ENCODE results near the gene BMP6.

BMP6 gene

DNA sequence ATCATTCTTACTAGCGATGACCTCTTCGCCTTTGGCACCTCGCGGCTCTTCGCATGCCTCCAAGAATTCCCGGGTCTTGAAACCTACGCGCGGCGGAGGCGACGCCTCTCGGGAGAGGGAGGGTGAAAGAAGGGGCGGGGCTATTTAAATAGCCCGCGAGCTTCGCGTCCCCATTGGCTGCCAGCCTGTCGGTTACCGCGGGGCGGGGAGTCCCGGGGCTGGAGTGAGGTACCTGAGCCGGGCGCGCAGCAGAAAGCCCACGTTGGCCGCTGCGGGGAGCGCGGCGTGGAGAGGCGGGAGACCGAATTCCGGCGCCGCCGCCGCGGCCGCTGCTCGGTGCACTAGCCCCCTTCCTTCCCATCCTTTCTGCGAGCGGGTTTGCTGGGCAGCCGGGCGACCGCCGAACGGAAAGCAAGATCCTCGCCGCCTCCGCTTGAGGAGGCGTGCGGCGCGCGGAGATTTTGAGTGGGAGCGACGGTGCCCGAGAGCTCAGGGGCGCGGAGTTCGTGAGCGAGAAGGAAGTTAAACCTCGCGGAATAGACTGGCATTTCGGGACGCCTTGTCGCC lies at the start of gene BMP6:
Gene BMP6, plus strand, starts transcription at position 251 of the 567 bp plus-strand sequence. CDS start 857 bp downstream, outside the sequence.
- peak; percentile 50 for DNase-seq

- DNase-seq: no peak
Observed at GRCh38 chr6:7677229-7677628, 48.7 kb upstream of the BMP6 start.

- DNase-seq: no peak
Observed at GRCh38 chr6:7680393-7681075, 45.4 kb upstream of the BMP6 start.

GRCh38 chr6:7681449-7681848 lies 44.5 kb upstream of the BMP6 start:
- no peak for DNase-seq

- DNase-seq: no peak
Observed at GRCh38 chr6:7684076-7684475, 41.8 kb upstream of the BMP6 start.

GRCh38 chr6:7684843-7685242 lies 41.1 kb upstream of the BMP6 start:
- DNase-seq: no peak

DNA sequence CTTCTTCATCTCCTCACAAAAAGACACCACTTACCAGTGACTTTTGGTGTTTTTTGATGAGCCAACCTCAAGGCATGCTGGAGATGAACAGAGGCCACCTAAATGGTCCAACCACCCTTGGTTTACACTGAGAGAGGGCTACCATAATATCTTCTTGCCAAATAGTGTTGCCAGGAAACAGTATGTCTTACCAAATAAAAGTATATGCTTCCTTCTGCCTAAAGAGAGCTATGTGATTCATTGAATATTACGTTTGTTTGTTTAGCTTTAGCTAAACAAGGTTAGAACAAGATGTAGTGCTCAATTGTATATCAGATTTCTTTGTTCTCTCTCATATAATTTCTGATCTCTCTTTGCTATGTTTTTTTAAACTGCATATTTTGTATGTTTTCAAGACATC lies 40.6 kb upstream of the BMP6 start:
- no peak for DNase-seq

DNA sequence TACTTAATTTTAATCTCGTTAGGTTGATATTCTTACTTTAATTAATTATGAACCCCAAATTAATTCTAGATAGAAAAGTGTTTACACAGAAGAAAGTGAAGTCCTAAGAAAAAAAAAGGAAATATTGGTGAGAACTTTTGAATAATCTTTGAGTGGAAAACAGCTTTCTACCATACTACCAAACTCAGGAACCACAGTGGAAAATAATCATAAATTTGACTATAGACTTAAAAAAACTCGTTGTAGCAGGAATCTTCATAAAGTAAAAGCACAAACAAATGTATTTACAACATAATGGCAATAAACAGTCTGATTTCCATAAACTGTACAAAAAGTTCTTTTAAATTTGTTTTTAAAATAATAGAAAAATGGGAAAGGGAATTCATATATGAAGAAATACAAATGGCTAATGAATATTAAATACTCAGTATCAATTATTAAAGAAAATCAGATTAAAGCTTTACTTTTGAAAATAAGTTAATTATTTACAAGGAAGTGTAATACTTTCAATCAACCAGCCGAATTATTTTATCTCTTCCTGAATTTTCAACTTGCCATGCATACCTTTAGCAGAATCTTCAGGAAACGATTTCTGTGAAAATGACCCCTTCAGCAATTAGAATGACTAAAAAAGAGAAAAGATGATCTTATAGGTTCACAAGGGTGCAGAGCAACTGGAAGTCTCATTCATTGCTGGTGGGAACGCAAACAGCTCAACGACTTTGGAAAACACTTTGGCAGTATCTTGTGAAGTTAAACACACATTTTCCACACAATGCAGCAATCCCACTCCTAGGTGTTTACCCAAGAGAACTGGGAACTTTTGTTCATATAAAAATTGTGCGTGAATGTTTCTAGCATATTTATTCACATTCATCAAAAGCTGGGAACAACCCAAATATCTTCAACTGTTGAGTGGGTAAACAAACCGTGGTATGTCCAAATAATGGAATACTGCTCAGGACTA lies 38.5 kb upstream of the BMP6 start:
- no peak for DNase-seq

GRCh38 chr6:7691021-7691420 lies 34.9 kb upstream of the BMP6 start:
- DNase-seq: no peak

GRCh38 chr6:7691675-7692452 lies 34.0 kb upstream of the BMP6 start:
- DNase-seq: no peak

DNA sequence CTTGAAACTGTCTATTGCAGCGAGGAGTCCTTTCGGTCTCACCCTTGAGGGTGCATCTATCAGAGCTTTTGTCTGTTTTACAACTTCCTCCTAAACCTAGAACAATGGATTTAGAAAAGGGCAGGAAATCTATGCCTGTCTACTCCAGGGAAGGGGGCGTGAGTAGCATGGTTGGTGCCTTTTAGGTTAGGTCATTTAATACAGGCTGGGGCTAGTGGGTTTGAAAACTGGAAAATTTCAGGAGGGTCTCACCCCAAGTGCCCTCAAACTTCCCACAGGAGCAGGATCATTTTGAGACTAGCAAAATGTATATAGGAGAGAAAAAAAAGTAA lies 33.5 kb upstream of the BMP6 start:
- DNase-seq: no peak

DNA sequence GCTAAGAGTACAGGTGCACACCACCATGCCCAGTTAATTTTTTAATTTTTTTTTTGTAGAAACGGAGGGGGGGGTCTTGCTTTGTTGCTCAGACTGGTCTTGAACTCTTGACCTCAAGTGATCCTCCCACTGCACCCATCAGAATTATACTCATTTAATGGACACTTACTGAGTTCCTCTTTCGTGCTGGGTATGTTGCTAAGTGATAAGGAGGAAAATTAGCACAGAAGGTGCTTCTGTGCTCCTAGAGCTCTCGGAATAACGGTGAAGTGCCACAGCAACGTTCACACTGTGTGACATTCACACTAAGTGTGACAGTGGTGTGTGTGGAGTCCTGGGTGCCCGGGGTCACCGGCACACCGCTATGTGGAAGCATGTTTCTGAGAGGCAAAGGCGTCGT lies 32.1 kb upstream of the BMP6 start:
- DNase-seq: no peak

DNA sequence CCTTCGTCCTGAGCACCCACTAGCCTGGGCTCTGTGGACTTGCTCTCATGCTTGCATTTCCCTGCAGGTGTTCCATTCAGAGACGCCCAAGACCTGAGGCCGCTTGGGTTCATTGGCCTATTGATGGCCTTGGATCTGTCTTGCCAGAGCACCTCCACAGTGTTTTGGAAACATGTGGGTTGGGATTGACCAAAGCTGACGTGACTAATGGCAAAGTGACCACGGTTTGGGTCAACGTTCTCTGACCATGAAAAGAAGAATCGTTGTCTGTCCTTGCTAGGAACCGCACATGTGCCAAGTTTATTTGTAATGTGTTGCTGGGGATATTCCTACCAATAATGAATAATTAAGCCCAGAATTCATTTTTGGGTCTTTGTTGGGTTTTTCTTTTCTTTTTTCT lies 29.8 kb upstream of the BMP6 start:
- no peak for DNase-seq

DNA sequence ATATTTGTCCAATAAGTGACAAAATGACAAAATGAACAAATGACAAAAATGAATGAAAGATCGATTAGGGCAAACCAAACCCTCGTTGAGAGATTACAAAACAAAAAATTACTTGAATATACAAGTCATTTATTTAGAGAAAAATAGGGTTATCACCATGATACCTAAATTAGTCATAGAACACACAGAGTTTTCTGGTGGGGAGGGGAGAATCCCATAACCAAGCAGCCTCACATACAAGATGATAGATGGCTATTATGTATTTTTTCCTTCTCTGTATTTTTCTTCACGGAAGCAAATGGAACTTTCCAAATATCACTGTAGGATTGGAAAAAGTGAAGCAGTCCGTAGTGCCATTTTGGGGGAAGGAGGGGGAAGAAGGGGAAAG lies 28.5 kb upstream of the BMP6 start:
- DNase-seq: no peak

GRCh38 chr6:7697820-7698623 lies 27.9 kb upstream of the BMP6 start:
- DNase-seq: peak; percentile 3

GRCh38 chr6:7701212-7701834 lies 24.6 kb upstream of the BMP6 start:
- no peak for DNase-seq

GRCh38 chr6:7703148-7703680 lies 22.7 kb upstream of the BMP6 start:
- no peak for DNase-seq

- no peak for DNase-seq
Observed at GRCh38 chr6:7705483-7705882, 20.4 kb upstream of the BMP6 start.

- no peak for DNase-seq
Observed at GRCh38 chr6:7706269-7706668, 19.6 kb upstream of the BMP6 start.

GRCh38 chr6:7707787-7708186 lies 18.1 kb upstream of the BMP6 start:
- no peak for DNase-seq

DNA sequence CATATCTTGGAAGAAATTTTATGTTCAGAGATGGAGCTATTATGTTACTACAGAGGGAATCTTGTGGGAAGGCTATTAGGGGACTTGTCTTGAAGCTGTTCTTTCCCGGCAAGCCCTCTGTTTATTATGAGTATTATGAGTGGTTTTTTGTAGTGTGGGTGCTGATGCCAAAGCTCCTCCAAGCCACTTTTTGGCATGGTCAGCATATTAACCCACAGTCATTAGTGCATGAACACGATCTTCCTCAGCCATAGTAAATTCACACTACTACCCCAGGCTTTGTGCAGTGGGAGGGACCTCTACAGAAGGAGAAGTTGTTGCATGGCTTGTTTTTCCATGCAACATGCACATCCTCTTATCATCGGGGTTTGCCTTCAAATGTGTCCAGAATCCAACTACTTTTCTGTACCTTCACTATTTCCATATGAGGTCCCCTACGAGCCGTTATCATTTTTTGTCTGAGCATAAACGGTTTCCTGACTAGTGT lies 6.5 kb upstream of the BMP6 start:
- DNase-seq: no peak

Data from CD4-positive, alpha-beta T cell treated with Interleukin-12 subunit alpha and Interleukin-12 subunit beta, for 1 hour (primary cell).